Memory B cell (primary cell): ENCODE measurements around the gene RAMP2.
A peak's percentile ranks its signal among the peaks of the same experiment; 100 is the strongest.
"Not testable (repeated sequence)": the region's sequence is repeated elsewhere in the genome, so short reads cannot be mapped to it uniquely, and the experiment has no call there.

Experiments
- ATAC-seq: fragments of 150-1000 bp; cut with Tn5 transposase; 2 replicates; pipeline ENCODE4 v1.10.0; 2021; ENCODE audit warnings: low read depth, mild to moderate bottlenecking, moderate library complexity
- DNase-seq, 2 donors: peaks; one replicate each; pipeline ENCODE4 v3.0.0; 2022; ENCODE audit warnings: low spot score in 2 of 2
- H3K27ac Mint-ChIP-seq: one replicate; pipeline ENCODE4 v1.8.0; 2022; ENCODE audit warnings: mild to moderate bottlenecking, moderate library complexity, mixed read lengths
- H3K27me3 Mint-ChIP-seq: one replicate; pipeline ENCODE4 v1.8.0; 2022; ENCODE audit warnings: mixed read lengths
- H3K36me3 Mint-ChIP-seq: one replicate; pipeline ENCODE4 v1.8.0; 2022; ENCODE audit warnings: mild to moderate bottlenecking, mixed read lengths
- H3K4me1 Mint-ChIP-seq: one replicate; pipeline ENCODE4 v1.8.0; 2022; ENCODE audit warnings: mixed read lengths
- H3K4me3 Mint-ChIP-seq: one replicate; pipeline ENCODE4 v1.8.0; 2022; ENCODE audit warnings: mild to moderate bottlenecking, moderate library complexity, mixed read lengths
- H3K9me3 Mint-ChIP-seq: one replicate; pipeline ENCODE4 v1.8.0; 2022; ENCODE audit warnings: mixed read lengths

The RAMP2 gene, protein sequence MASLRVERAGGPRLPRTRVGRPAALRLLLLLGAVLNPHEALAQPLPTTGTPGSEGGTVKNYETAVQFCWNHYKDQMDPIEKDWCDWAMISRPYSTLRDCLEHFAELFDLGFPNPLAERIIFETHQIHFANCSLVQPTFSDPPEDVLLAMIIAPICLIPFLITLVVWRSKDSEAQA

DNA sequence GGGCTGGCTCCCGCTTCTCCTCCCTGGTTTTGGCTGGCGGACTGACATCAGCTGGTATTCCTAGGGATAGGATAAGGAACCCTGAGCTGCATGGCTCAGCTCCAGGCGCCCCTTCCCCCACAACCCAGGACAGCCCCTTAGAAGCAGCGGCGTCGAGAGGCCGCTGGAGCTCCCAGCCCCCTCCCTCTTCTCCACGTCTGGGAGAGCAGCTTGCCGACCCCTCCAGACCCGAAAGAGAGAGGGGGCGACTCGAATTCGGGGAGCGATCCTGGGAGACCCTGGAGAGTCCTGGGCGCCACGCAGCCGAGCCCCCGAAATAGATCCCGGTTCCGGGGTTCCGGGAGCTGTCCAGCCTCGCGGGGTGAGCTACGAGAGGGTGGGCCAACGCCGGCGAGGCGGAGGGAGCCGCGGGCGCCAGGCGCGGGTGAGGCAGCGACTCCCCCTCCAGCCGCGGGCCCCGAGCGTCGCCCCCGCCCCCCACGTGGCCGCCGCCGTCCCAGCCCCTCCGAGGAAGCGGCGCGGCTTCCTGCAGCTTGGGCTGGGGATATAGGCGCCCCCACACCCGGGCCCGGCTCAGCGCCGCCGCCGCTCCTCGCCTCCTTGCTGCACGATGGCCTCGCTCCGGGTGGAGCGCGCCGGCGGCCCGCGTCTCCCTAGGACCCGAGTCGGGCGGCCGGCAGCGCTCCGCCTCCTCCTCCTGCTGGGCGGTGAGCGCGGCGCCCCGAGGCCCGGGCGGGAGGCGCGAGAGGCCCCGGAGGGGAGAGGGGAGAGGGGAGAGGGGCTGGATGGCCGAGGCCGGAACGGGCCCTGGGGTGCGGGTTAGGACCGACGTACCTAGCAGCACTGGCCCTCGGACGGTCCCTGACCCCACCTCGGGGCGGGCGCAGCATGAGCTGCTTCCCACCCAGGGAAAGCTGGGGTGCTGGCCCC lies at the start of gene RAMP2:
Gene RAMP2, plus strand, starts transcription at position 576 of the 930 bp plus-strand sequence. Its CDS starts 35 bp downstream, at position 611.
- peaks cover 19% of the 10 kb centered on the region for H3K4me1 Mint-ChIP-seq
- no peaks in the 10 kb centered on the region for H3K9me3 Mint-ChIP-seq
- H3K27ac Mint-ChIP-seq = no peak within 1 kb of the TSS
- H3K27me3 Mint-ChIP-seq = peaks cover 32% of the 10 kb centered on the region
- ATAC-seq (peak; percentile 24), DNase-seq (peak in 1 of 2 donors; percentile 34)
- H3K4me3 Mint-ChIP-seq = peak within 1 kb of the TSS; percentile 73
- H3K36me3 Mint-ChIP-seq = no peaks in the 10 kb centered on the region

DNA sequence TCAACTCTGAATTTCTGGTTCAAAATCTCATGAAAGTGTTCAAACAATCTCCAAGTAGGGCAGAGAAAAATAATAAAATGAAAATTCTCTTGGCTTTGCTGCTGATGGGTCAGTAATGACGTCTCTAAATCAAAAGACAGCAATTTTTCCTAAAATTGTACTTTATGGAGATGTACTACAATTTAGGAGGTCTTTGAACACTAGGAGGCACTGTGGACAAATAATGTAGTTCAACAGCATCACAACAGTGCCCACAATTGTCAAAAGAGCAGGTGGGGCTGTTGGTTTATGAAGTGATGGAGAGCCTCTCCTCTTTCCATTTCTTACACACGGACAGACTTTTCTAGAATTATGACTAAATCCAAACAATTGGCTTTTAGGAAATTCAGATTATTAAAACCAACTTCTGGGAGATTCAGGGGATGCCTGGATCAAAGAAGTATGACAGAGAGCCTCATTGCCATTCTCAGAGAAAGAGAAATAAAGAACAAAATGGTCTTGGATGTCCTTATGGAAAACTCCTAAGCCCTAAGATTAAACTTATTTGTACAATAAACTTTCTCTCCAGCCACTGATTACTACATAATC lies 39.9 kb upstream of the RAMP2 start:
- H3K36me3 Mint-ChIP-seq = peaks cover 39% of the 10 kb centered on the region
- no peaks in the 10 kb centered on the region for H3K27me3 Mint-ChIP-seq
- peak in 1 of 2 donors; percentile 59 for DNase-seq
- no peak overlapping the region for H3K4me3 Mint-ChIP-seq
- no peaks in the 10 kb centered on the region for H3K9me3 Mint-ChIP-seq
- H3K4me1 Mint-ChIP-seq = no peaks in the 10 kb centered on the region
- no peak overlapping the region for H3K27ac Mint-ChIP-seq
- peak; percentile 92 for ATAC-seq

DNA sequence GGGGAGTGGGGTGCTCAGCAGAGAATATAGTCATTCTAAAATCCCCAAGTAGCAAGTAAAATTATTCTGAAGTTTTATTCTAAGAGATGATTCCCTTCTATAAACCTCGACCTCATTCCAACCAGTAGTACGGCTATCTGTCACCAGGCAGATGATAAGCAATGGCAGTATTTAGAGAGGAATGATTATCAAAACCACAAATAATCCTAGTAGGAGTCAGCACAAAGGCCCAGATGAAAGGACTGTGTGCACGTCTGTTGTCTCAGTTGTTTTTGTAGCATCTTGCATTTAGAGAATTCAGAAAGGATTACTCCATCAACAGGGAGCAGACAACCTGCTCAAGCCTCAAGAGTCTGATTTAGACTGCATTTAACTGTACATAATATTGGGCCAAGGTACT lies 37.4 kb upstream of the RAMP2 start:
- DNase-seq (no peak), ATAC-seq (no peak)
- Mint-ChIP-seq H3K4me3 (no peak overlapping the region), H3K9me3 (no peaks in the 10 kb centered on the region), H3K4me1 (no peaks in the 10 kb centered on the region), H3K27ac (no peak overlapping the region), H3K27me3 (no peaks in the 10 kb centered on the region), H3K36me3 (peaks cover 26% of the 10 kb centered on the region)

DNA sequence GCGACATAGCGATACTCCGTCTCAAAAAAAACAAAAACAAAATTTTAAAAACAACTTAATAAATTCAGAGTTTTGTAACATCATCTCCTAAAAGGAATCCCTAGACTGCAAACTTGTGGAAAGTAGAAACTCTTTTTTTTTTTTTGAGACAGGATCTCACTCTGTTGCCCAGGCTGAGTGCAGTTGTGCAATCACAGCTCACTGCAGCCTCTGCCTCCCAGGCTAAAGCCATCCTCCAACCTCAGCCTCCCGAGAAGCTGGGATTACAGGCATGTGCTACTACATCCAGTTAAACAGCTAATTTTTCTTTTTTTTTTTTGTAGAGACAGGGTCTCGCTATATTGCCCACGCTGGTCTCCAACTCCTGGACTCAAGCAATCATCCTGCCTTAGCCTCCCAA lies 35.9 kb upstream of the RAMP2 start:
- no peak overlapping the region for H3K4me3 Mint-ChIP-seq
- H3K4me1 Mint-ChIP-seq = no peaks in the 10 kb centered on the region
- no peak overlapping the region for H3K27ac Mint-ChIP-seq
- no peaks in the 10 kb centered on the region for H3K27me3 Mint-ChIP-seq
- no peaks in the 10 kb centered on the region for H3K9me3 Mint-ChIP-seq
- H3K36me3 Mint-ChIP-seq = peaks cover 24% of the 10 kb centered on the region
- DNase-seq (no peak), ATAC-seq (no peak)

DNA sequence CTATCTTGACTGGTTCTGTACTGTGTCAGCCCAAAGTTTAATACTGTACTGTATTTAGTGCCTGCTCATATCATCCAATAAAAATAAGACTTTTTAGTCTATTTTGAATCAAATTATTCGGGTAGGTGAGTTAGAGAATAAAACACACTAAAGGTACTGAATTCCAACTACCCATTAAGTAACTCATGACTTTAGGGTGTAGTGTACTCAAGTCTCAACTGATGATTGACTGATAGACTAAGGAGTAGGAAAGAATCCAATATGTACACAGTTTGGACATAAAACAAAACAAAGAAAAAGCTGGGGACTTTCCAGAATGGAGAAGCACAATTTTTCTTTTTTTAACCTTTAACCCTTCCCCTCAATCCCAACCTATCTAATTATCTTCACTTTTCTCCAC lies 20.3 kb upstream of the RAMP2 start:
- Mint-ChIP-seq H3K4me1 (peaks cover 18% of the 10 kb centered on the region), H3K36me3 (no peaks in the 10 kb centered on the region), H3K27me3 (no peaks in the 10 kb centered on the region), H3K27ac (no peak overlapping the region), H3K4me3 (no peak overlapping the region), H3K9me3 (no peaks in the 10 kb centered on the region)
- DNase-seq (no peak), ATAC-seq (no peak)

DNA sequence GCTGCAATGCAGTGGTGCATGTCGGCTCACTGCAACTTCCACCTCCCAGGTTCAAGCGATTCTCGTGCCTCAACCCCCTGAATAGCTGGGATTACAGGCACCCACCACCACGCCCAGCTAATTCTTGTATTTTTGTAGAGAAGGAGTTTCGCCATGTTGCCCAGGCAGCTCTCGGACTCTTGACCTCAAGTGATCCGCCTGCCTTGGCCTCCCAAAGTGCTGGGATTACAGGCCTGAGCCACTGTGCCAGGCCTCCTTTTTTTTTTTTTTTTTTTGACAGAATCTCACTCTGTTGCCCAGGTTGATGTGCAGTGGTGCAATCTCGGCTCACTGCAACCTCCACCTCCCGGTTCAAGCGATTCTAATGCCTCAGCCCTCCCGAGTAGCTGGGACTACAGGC lies 18.1 kb upstream of the RAMP2 start:
- not testable (repeated sequence) for H3K27me3 Mint-ChIP-seq, DNase-seq, H3K9me3 Mint-ChIP-seq, ATAC-seq, H3K27ac Mint-ChIP-seq, H3K36me3 Mint-ChIP-seq
- H3K4me1 Mint-ChIP-seq = peaks cover 13% of the 10 kb centered on the region
- H3K4me3 Mint-ChIP-seq = peak overlapping the region; percentile 40

DNA sequence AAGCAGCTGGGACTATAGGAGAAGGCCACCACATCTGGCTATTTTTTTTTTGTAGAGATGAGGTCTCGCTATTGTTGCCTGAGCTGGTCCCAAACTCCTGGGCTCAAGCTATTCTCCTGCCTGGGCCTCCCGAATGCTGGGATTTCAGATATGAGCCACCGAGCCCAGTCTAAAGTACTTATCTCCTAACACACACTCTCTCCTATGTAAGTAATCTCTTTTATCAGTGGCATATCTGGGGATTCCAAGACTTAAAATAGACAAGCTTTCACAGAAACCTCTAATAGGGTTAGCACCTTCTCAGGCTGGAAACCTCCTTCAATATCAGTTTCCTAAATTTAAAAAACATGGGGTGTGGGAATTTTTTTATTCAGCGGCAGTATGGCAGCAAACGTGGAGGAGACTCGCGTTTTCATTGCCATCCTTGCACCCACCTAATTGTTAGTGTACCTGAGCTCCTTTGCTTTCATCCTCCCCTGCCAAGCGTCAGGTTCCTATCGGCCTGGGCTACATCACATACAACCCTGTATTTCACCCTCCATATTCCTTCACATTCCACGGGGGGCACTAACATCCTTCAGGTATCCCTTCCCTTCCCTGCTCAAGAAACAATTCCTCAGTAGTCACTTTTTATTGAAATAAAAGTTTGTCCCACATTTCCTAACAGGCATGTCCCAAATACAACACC lies 17.3 kb upstream of the RAMP2 start:
- Mint-ChIP-seq H3K27me3 (peaks cover 5% of the 10 kb centered on the region), H3K27ac (peak overlapping the region; percentile 93), H3K4me3 (peak overlapping the region; percentile 94), H3K9me3 (no peaks in the 10 kb centered on the region), H3K4me1 (peaks cover 13% of the 10 kb centered on the region), H3K36me3 (no peaks in the 10 kb centered on the region)
- DNase-seq (no peak), ATAC-seq (no peak)

DNA sequence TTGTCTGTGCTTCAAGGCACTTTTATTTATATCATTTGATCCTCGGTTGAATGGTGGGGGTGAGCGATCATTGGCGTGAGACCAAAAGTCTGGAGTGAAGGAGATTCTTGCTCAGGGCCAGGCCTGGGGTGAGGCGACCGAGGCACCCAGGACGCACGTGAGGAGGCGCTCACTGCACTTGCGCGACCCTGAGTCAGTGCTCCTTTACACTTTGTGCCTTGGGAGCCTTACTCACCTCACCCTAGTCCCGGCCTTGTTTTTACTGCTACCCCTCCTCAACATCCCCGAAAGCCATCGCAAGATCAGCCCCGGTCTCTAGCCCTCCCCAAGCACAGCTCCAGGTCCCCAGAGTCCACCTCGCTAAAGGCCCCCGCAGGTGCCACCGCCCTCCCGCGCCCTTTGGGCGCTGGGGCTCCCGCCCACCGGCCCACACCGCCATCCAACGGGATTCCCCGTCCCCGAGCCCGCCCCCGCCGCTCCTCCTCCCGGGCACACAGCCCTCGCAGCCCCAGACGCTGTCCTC lies 16.7 kb upstream of the RAMP2 start:
- Mint-ChIP-seq H3K36me3 (no peaks in the 10 kb centered on the region), H3K4me1 (peaks cover 13% of the 10 kb centered on the region), H3K9me3 (no peaks in the 10 kb centered on the region), H3K27ac (peak overlapping the region; percentile 93), H3K4me3 (peak overlapping the region; percentile 94), H3K27me3 (peaks cover 8% of the 10 kb centered on the region)
- peak; percentile 65 for ATAC-seq
- DNase-seq = no peak

DNA sequence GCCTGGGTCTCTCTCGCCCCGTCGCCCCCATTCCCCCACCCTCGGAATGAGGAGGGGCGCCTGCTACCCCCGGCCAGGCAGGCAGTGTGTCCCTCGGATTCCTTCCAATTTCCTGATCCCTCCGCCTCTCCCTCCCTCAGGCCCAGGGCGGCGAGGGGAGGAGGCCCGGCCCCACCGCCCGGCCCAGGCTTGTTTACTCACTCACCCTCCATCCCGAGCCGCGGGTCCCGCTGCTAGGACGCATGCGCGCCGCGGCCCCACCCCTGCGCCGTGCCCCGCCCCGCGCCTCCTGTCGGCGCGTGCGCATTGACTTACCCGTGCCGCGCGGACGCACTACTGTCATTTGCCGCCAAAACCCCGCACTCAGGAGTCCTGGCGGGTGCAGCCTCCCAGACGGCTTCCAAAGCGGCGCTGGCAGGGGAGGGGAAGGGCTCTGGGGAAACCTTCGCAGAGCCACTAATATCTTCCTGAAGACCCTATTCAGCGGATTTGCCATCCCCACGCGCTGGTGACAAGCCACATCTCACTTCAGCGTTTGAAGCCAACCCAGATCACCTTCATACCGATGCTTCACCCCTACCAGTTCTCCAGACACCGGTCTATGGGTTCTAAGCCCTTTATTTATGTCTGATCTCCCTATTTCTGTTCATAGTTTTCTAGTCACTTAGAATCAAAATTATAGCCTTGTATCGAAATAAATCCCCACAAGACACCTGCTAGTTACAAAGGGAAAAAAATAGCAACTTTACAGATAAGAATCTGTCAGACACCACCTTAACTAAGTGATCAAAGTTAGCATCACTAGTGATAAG lies 16.0 kb upstream of the RAMP2 start, which contains the start of gene EZH1:
Gene EZH1, minus strand, starts transcription at position 235 of the 812 bp plus-strand sequence. CDS start 16,099 bp downstream, outside the sequence.
- peaks cover 13% of the 10 kb centered on the region for H3K4me1 Mint-ChIP-seq
- H3K27me3 Mint-ChIP-seq = peaks cover 10% of the 10 kb centered on the region
- peak; percentile 90 for ATAC-seq
- no peaks in the 10 kb centered on the region for H3K36me3 Mint-ChIP-seq
- peak within 1 kb of the TSS; percentile 93 for H3K27ac Mint-ChIP-seq
- H3K9me3 Mint-ChIP-seq = no peaks in the 10 kb centered on the region
- peak within 1 kb of the TSS; percentile 94 for H3K4me3 Mint-ChIP-seq
- DNase-seq = peak; percentile 93 to 94

DNA sequence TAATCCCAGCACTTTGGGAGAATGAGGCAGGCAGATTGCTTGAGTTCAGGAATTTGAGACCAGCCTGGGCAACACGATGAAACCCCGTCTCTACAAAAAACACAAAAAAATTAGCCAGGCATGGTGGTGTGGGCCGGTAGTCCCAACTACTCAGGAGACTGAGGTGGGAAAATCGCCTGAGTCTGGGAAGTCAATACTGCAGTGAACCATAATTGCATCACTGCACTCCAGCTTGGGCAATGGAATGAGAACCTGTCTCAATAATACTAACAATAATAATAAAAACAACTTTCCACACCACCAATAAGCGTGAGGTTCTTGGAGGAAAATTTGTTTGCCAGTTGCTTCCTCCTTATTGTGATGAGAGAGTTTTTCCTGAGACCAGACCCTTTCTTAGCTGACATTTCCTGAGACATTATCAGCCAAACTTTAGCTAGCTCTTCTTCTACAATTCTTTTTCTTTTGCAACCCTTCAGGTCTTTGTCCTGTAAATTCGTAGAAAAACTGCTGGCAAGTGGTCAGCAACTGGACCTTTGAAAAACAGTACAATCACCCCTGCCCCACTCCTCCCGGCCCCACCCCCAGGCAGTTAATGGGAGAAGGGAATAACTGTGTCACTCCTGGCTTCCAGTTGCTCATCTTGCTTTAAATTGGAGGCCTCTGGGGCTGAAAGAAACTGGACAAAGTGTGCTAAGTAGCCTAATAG lies 12.7 kb upstream of the RAMP2 start:
- no peak for ATAC-seq
- H3K27me3 Mint-ChIP-seq = peaks cover 10% of the 10 kb centered on the region
- no peaks in the 10 kb centered on the region for H3K9me3 Mint-ChIP-seq
- DNase-seq = no peak
- no peak overlapping the region for H3K4me3 Mint-ChIP-seq
- no peaks in the 10 kb centered on the region for H3K36me3 Mint-ChIP-seq
- no peak overlapping the region for H3K27ac Mint-ChIP-seq
- peaks cover 9% of the 10 kb centered on the region for H3K4me1 Mint-ChIP-seq

DNA sequence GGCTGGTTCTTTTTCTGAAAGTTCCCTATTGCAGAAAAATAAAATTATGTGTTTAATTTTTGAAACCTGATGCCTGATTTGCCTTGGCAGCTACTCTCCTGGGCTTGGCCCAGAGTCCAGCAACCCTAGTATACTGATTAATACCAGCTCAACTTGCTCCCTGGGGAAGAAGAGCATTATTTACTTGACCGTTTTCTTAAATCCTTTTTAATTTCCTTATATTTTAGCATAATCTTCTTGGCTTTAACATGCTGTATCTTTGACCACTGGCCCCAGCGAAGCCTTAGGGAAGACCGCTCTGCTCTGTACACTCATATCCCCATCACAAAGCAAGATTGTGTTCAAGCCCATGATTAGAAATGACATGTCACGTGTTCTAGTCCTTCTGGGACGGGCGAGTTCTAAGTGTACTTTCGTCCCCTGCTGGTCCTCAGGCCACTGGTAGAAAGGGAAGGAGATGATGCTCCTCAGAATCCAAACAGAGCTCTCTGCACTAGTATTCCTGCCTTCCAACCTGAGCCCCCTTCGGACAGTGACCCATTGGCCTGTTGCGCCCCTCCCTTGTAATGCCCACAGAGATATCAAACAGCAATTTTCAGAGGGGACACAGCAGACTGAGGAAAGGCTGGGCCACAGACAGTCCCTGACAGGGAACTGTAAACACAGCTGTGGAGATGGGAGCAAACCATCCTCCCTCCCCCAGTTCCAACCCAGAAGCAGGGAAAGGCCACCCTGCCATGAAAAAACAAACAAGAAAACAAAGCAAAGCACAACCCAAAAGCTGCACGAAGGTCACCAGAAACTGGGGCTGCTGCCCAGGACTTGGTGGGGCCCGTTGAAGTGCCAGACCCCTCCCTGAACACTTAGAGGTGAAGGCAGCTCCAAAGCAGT lies 11.9 kb upstream of the RAMP2 start:
- ATAC-seq (no peak), DNase-seq (no peak)
- Mint-ChIP-seq H3K4me1 (peaks cover 3% of the 10 kb centered on the region), H3K4me3 (no peak overlapping the region), H3K36me3 (no peaks in the 10 kb centered on the region), H3K27ac (no peak overlapping the region), H3K9me3 (no peaks in the 10 kb centered on the region), H3K27me3 (peaks cover 10% of the 10 kb centered on the region)
